Caki2 (cell line): Measurements from ENCODE around the gene MYO5C. TPM values are rescaled to one million over a fixed set of nuclear protein-coding genes. Genes with fewer than 3 reads are reported as not detected.
"Not testable (repeated sequence)": the region's sequence is repeated elsewhere in the genome, so short reads cannot be mapped to it uniquely, and the experiment has no call there.

Experiments used
- DNase-seq: peaks from one replicate; pipeline ENCODE4 v3.0.0-alpha.2; 2015; ENCODE audit warnings: low read depth
- in situ Hi-C: cut with HindIII; loops from 2 replicates; pipeline ENCODE4 v1.10.0; 2016; ENCODE audit warnings: low sequenced_read_pairs, low pct_unique_long_range_greater_than_20kb, mixed read lengths
- total RNA-seq: library from RNA; depleted of rRNA; stranded (reverse); fragments of >200 nt; shearing (Covaris generic); gene quantifications from 2 replicates; pipeline ENCODE4 v1.2.3, GENCODE V29; 2014; ENCODE audit warnings: low replicate concordance

Gene MYO5C
- total RNA-seq, 1 experiment from 2014 or later, result 1.6 TPM

DNA sequence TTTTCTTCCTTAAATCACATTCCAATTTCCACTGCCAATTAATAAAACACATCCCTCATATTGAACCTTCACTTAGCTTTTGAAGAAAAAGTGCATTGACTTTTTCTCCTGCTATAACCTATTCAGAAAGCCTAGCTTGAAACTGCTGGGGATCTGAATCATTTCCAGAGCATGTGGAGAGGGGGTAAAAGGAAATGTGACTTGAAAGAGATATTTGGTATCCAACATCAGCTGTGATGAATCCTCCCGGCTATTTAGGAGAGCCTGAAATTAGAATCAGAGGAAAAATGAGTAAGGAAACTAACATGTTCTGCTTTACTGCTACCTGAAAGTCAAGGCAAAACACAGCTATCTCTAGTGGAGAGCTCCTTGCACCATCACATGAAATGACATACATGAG is 101.8 kb downstream of the MYO5C start:
- in situ Hi-C loops, result no loop called here
- DNase-seq, result no peak

- no peak for DNase-seq
- in situ Hi-C loops, result no loop called here
Observed at GRCh38 chr15:52193321-52193720, 102.3 kb downstream of the MYO5C start.

DNA sequence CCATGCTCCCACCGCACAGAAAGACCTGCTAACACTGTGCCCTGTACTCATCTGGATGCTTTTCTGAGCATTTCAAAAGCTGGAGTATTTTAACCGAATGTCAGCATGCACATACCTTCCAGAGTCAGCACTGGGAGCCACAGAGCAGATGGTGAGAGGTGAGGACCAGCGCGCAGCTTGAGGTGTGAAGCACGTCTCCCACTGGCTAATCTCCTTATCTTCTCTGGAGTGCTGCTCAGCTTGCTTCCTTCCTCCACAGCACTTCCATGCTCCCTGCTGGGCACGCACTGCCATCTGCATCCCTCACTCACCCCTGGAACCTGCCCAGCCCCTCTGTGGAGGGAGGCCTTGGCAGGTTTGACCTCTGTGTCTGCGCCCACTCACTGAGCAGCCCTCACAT is 104.4 kb downstream of the MYO5C start, which contains the start of gene GNB5:
Gene GNB5, minus strand, starts transcription at position 186 of the 400 bp plus-strand sequence. CDS start 6,716 bp downstream, outside the sequence.
- DNase-seq, result no peak
- in situ Hi-C loops, result no loop called here

DNA sequence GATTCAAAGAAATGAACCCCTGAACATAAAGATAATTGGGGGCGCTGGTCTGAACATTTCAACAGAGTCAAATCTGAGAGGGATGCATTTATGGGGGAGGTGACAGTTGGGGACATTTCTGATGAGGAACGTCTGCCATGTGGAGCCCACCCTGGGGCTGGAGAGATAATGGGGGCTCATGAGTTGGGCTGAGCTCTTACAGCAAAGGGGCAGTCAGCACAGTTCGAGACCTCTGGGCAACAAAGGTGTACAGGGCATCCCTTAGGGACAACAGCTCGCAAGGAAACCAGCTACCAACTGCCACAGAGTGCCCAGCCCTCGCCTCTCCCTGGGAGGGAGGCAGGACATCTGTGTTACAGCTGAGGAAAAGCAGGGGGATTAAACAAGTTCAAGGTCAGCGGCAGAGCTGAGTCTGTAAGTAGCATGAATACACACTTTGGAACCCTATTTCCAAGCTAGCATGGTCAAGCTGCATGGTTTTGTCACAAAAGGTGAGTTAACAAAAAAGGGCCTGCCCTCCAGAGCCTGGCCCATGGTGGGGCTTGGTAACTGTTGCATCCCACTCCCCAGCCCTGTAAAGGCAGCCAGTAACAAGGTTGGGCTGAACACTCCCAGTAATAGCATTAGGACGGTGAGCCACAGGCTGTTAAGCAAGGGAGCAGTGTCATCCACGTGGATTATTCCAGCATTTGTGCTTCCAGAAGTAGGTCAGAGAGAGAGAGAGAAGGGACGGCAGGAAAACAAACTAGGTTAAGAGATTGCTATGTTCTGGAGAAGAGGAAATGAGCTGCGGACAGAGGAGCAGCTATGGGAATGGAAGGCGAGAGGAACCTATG is 108.7 kb downstream of the MYO5C start:
- DNase-seq, result no peak
- in situ Hi-C loops, result no loop called here

DNA sequence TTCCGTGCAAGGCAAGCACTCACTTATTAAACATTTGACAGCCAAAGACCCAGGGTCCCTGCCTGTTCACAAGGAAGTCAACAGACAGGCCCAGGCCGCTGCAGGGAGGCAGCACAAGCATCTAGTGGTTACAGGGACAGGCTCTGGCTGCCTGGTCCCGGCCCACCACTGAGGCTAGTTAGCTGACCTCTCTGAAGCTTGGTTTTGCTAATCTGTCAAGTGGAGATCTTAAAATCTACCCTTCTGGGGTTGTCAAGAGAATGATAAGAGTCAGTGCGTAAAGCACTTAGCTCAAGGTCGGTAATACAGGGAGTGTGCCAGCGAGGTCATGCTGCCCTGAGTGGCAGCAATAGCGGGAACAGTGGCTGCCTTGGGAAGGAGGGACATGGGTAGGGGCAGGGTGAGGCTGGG is 110.4 kb downstream of the MYO5C start:
- DNase-seq, result no peak
- in situ Hi-C loops, result no loop called here

DNA sequence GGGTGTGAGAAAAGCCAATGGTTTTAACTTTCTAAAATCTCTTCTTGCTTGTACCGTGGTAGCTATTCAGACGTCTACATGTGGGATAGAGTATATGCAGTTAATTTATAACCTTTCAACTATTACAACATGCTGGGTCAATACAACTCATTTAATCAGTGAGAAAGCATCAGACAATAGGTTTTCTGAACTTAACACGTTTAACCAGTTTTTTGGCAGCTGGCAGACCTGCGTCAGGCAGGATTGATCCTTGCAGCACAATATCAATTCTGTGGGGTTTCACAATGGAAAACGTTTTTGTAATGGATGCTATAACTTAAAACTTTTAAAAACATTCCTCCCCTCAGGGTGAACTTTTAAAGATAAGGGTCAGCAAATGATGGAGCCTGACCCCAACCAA is 110.9 kb downstream of the MYO5C start:
- DNase-seq, result no peak
- in situ Hi-C loops, result no loop called here

DNA sequence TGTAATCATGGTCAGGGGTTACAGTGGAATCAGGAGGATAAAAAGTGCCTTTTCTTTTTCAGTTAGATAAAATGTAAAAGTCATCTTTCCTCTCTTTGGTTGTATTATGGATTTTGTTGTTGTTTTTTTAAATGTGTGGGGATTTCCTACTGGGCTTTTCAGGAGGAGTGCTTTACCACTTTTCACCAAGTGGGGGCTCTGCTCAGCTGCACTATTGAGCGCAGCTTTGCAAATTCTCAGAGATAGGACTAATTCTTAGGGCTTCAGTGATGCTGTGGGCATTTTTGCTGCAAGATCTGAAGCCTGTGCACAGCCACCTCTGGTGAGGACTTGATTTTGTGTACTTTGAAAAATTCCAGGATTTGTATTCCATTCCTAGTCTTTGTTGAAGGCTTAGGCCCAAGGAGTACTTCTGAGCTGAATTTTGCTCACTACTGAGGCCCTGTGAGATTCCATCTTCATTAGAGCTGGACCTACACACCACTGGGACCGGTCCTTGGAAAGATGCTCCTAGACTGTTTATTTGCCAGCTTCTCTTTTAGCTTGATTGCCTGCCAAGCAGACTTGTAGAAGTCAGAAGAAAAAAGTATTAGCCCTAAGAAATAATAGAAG is 111.9 kb downstream of the MYO5C start:
- in situ Hi-C loops, result no loop called here
- DNase-seq, result no peak

DNA sequence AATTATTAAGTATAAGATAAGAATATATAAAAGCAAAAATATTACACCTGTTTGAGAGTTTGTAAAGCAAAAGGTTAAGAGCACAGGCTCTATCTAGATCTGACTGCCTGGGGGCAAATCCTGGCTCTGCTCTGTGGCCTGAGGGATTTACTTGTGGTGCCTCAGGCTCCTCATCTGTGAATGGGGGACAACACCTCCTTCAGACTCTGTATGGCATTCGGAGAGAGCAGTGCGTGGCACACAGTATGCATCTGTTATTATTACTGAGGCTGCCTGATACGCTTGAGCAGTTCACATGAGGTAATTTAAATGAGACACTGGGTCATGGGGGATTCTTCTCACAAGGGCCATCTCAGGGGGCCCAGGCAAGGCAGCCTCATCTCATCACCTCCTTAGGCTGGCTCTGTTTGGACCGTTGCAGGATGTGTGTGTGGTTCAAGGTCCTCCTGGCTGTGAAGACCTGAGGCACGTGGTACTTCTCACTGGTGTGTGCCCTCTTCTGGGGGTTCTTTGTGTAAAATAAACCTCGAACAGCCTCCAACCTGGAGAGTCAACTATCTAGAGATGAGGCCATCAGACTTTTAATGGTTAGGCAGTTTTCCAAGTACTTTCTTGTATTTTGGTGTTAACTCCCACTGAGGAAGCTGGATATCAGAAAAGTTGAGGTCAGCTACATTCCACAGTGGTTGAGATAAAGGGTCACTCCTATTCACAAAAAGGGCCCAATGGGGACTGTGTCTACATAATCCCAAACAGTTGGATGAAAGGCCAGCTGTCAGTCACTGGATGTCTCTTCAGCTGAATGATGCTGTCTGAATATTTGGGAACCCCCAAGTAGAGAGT is 113.4 kb downstream of the MYO5C start:
- no peak for DNase-seq
- in situ Hi-C loops, result no loop called here

DNA sequence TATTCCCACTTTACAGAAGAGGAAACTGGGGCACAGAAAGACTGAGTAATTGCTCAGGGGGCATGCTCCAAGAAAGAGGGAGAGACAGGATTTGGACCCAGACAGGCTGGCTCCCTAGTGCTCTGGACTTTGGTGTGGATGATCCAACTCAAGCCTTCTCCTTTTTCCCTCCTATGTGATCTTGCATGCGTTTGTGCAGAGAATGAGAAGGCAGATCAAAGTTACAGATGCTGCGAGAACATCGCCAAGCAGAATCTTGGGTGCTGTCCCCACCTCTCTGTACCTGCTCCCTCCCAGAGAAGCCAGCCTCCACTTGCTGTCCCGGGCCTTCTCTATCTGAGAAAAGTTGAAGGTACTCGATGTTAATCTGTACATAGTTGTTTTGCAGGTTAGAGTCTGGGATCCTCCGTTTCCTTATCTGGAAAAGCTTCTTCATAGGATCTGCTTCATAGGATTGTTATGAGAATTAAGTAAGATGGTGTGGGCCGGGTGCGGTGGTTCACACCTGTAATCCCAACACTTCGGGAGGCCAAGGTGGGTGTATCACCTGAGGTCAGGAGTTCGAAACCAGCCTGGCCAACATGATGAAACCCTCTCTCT is 114.7 kb downstream of the MYO5C start:
- no peak for DNase-seq
- in situ Hi-C loops, result no loop called here

DNA sequence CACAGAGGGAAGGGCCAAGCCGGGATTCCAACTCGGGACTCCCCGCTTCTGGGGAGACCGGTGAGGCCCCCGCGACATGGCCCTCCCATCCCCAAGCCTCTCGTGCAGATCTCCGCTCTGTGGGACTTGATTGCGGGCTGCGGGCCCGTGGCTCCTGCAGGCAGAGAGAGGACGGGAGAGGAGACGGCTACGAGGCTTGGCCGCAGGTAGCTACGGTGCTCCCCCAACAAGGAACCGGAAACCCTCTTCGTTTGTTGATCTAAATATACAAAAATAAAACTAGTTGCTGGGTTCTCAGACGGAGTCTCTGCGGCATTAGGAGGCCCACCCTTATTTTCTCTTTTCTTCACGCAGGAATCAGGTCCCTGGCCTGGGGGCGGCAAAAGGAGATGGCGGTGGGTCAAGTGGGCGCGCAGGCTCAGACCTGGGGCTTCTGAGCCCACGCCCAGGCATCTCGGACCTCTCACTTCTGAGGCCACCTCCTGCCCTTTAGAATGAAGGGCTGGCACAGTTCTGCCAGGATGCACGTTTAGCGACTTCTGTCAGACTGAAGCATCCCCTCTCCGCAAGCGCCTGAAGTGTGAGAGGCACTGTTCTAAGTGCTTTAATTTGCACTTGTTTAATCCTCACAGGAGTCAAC is 115.3 kb downstream of the MYO5C start:
- no peak for DNase-seq
- in situ Hi-C loops, result no loop called here

DNA sequence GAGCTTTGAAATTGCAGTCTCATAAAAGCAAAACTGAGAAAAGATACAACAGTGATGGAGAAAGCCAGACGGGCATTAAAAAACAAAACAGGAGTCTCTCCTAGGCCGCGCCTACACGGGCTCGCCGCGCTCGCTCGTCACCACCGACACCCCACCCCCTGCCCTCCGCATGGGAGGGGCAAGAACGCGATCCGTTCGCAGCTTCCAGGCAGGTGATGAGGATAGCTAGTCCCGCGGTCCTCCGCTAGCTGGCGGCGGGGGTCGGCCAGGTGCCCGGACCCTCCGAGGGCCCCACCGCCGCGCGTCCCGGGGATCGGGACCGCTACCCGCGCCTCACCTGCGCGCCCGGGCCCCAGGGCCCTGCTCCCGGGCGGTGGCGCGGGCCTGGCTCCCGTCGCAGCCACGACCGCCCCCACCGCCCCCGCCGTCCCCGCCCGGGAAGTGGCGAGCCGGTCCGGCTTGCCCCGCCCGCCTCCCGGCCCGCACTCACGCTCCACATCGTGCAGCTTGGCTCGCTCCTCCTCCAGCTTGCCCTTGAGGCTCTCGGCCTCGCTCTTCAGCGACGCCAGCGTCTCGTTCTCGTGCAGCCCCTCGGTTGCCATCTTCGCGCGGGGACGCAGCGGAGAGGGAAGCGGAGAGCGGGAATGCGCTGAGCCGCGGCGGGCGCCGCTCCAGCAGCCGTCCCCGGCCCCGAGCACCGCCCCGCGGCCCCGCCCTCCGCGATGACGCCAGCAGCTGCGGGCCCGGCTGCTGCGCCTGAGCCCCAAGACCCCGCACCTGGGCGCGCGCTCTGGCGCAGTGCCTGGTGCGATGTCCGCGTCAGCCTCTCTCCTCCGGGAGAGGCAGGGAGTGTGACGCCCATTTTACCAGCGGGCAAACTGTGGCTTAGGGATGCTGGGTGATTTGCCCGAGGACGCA is 116.1 kb downstream of the MYO5C start:
- in situ Hi-C loops, result no loop called here
- peak; percentile 81 for DNase-seq

DNA sequence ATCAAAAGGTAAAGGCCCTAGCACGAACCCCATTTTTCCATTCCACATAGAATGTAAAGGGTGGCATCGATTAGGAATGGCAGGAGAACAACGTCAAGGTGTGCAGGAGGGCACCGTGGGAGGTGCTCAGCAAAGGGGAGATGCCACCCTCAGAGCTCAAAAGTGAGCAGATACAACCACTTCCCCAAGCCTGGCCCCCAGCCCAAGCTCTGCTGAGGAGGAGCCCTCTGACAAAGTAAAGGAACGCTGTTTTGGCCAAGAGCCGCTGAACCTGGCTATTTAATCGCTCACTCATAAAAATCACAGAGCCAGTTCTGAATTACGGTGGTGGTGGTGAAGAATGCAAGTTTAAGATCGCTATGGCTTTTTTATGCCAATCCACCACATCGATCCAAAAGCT is 116.8 kb downstream of the MYO5C start:
- in situ Hi-C loops, result no loop called here
- no peak for DNase-seq

- no peak for DNase-seq
- in situ Hi-C loops, result no loop called here
Observed at GRCh38 chr15:52172869-52173268, 122.7 kb downstream of the MYO5C start.

GRCh38 chr15:52171807-52172206 is 123.8 kb downstream of the MYO5C start:
- DNase-seq, result no peak
- in situ Hi-C loops, result no loop called here

- no peak for DNase-seq
- in situ Hi-C loops, result no loop called here
Observed at GRCh38 chr15:52171386-52171785, 124.2 kb downstream of the MYO5C start.

GRCh38 chr15:52170199-52170598 is 125.4 kb downstream of the MYO5C start:
- DNase-seq, in situ Hi-C loops: not testable (repeated sequence)

- DNase-seq, in situ Hi-C loops: not testable (repeated sequence)
Observed at GRCh38 chr15:52165494-52166131, 130.0 kb downstream of the MYO5C start.
